GF-D8 (cell line): Measurements from ENCODE around the gene NFILZ.
"Not testable (repeated sequence)": the region's sequence is repeated elsewhere in the genome, so short reads cannot be mapped to it uniquely, and the experiment has no call there.

Source experiments
- DNase-seq: peaks from one replicate; lab custom pipeline; 2025; lab: John Stamatoyannopoulos, UW

The NFILZ gene

DNA sequence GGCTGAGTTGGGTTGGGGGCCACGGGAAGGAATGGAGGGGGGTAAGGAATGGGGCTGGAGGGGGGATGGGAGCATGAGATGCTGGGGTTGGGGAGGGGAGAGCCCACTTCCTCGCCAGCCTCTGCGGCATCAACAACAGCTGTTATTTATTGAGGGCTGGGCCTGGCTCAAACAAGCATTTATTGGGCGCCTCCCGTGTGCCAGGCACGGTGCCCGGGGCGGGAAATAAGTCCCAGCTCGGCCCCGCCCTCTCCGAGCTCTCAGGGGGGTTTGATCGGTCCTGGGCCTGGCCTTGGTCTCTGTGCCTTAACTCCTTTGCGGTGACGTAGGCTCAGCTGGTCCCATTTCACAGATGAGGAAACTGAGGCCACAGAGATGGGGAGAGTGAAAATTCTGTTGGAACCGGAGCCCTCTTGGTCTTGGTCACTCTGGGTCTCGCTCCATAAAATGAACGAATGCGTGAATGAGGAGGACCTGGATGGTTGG, 19.0 kb upstream of the NFILZ start:
- no peak for DNase-seq

DNA sequence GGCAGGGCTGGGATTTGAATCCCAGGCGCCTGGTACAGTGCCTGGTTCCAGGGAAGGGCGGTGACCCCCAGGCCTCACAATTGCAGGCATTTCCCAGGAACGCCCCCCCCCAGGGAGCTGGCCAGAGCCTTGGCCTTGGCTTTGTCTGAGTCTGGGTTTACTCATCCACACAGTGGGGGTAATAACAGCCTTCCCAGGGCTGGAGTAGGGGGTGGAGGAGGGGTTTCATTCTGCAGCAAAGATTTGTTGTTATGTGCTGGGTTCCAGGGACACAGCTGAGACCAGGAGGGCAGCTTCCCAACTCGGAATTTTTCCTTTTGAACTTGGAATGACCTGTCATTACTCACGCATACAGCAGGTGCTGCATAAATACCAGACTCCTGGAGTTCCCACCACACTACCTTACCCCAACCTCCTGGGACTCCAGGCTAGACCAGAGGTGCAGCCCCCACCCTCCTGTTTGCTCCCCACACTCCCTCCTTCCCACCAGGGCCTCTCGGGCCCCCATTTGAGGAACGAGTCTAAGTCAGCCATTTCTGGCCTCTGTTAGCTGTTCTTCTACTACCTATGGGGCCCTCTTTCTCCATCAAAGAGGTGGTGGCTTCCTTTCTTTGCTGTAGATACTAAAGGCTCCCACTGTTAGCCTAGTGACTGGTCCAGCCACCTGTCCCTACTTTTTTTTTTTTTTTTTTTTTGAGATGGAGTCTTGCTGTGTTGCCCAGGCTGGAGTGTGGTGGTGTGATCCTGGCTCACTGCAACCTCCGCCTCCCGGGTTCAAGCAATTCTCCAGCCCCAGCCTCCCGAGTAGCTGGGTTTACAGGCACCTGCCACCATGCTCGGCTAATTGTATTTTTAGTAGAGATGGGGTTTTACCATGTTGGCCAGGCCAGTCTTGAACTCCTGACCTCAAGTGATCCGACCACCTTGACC, 18.3 kb upstream of the NFILZ start:
- DNase-seq: no peak

DNA sequence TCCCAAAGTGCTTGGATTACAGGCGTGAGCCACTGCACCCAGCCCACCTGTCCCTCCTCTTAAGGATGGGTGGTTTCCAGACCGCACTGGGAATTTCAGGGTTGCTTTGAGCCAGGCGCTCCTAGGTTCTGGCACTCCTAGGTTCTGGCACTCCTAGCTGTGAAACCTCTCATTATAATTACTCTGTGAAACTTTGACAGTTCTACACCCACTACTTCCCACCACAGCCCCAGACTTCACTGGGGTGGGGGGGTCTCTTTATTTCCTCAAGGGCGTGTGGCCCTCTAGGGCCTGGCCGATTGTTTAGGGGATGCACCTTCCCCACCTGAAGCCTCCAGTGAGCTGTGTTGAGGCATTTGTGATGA, 17.6 kb upstream of the NFILZ start:
- no peak for DNase-seq

DNA sequence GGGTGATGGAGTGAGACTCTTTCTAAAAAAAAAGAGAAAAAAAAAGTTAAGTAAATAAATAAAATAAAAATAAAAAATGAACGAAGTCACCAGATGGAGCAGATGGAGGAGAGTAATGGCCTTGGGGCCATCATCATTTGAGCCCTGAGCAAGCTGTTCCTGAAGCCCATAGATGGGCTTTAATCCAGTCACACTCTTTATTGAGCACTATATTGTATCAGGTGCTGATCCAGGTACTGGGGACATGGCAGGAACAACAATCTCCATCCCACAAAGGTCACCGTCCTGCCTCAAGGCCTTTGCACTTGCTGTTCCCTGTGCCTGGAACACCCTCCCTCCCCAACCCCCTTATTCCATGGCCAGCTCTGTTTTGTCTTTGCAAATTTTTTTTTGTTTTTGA, 16.0 kb upstream of the NFILZ start:
- no peak for DNase-seq

DNA sequence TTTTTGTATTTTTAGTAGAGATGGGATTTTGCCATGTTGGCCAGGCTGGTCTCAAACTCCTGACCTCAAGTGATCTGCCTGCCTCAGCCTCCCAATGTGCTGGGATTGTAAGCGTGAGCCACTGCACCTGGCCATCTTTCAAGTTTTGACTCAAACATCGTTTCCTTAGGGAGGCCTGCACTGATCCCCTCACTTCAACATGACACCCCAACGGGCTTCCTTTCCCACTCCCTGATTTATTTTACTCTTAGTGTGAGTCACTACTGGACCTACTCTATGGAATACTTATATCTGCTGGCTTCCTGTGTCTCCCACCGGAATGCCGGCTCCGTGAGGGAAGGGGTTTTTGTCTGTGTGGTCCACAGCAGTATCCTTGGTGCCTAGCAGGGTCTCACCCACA, 15.4 kb upstream of the NFILZ start:
- DNase-seq: no peak

DNA sequence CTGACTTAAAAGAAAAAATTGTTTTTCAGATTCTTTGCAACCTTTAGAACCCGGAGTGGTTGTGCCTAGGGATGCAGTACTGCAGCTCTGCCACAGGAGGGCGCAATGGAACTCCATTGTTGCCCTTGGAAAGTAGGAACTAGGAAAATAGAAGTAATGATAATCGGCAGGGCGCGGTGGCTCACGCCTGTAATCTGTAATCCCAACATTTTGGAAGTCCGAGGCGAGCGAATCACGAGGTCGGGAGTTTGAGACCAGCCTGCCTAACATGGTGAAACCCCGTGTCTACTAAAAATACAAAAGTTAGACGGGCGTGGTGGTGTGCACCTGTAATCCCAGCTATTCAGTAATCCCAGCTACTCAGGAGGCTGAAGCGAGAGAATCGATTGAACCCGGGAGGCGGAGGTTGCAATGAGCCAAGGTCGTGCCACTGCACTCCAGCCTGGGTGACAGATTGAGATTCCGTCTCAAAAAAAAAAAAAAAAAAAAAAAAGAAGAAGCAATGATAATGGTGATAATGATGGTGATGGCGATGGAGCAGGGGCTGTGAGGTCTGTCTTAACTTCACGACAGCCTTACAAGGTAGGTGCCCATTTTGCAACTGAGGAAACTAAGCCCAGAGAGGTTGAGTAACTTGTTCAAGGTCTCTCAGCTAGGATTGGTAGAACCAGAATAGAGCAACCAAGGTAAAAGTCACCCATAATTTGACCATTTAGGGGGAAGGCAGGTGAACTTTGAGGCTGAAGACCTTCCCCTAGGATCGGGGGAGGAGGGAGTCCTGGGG, 14.4 kb upstream of the NFILZ start:
- DNase-seq: peak; percentile 9

DNA sequence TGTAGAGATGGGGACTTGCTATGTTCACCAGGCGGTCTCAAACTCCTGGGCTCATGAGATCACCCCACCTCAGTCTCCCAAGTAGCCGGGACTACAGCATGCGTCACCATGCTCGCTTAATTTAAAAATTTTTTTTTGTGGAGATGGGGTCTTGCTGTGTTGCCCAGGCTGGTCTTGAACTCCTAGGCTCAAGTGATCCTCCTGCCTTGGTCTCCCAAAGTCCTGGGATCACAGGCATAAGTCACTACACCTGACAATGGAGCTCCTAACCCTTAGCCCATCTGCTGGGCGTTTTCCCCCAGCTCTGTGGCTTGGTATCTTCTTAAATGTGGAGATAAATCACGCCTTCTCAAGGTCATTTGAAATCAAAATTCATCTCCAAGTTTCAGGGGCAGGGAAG, 13.6 kb upstream of the NFILZ start:
- no peak for DNase-seq

DNA sequence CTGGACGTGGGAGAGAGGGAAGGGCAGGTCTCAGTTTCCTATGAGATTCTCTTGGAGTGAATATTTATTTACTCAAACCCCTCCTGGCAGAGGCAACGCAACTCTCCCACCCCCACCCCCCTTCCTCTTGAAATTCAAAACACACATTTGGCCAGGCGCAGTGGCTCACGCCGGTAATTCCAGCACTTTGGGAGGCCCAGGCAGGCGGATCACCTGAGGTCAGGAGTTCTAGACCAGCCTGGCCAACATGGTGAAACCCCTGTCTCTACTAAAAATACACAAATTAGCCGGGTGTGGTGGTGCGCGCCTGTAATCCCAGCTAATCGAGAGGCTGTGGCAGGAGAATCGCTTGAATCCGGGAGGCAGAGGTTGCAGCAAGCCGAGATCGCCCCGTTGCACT, 13.1 kb upstream of the NFILZ start:
- not testable (repeated sequence) for DNase-seq

DNA sequence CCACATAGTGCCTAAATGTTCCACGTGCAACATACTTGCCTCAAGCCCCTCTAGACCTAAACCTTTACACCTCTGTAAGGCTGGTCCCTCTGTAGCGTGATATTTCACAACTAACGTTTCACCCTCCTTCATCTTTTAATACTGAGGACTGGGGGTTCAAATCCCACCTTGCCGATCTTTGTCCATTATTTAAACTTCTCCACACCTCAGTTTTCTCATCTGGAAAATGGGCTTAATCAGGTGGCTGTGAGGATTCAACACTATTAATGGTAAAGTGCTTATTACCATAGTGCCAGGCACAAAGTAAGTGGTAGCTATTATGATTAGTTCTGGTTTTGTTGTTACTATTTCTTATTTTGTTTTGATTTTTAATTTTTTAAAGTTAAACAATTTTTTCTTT, 12.4 kb upstream of the NFILZ start:
- no peak for DNase-seq

DNA sequence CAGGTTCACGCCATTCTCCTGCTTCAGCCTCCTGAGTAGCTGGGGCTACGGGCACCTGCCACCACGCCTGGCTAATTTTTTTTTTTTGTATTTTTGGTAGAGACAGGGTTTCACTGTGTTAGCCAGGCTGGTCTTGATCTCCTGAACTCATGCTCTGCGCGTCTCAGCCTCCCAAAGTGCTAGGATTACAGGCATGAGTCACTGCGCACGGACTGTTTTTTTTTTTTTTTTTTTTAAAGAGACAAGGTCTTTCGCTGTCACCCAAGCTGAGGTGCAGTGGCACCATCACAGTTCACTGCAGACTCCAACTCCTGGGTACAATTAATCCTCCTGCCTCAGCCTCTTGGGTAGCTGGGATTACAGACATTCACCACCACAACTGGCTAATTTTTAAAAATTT, 11.7 kb upstream of the NFILZ start:
- no peak for DNase-seq

DNA sequence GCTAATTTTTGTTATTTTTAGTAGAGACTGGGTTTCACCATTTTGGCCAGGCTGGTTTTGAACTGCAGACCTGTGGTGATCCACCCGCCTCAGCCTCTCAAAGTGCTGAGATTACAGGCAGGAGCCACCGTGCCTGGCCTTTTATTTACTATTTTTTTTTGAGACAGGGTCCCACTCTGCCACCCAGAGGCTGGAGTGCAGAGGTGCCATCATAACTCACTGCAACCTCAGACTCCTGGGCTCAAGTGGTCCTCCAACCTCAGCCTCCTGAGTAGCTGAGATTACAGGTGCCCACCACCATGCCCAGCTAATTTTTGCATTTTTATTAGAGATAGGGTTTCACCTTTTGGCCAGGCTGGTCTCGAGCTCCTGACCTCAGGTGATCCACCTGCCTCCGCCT, 7.5 kb upstream of the NFILZ start:
- DNase-seq: not testable (repeated sequence)

DNA sequence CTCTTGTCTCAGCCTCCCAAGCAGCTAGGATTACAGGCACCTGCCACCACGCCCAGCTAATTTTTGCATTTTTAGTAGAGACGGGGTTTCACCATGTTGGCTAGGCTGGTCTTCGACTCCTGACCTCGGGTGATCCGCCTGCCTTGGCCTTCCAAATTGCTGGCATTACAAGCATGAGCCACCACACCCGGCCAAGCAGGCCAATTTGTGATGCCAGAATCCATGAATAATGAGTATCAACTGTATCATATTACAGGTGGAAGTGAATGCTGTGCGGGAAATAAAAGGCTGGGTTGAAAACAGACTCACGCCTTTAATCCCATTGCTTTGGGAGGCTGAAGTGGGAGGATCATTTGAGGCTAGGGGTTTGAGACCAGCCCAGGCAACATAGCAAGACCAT, 3.6 kb upstream of the NFILZ start:
- DNase-seq: no peak

DNA sequence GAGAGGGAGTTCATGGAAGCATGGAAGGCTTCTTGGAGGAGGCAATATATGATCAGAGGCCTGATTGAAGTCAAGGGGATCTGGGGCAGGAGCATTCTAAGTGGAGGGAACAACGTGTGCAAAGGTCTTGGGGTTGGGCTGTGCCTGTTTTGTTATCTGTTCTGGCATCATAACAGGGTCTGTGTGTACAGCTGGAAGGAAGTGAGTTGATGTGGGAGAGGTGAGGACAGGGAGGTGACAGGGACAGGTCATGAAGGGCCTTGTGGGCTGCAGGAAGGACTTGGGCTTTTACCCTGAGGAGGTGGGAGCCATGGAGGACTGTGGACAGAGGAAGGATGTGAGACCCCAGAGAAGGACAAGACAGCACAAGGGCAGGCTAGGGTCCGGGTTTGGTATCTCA, 1.2 kb upstream of the NFILZ start:
- no peak for DNase-seq

DNA sequence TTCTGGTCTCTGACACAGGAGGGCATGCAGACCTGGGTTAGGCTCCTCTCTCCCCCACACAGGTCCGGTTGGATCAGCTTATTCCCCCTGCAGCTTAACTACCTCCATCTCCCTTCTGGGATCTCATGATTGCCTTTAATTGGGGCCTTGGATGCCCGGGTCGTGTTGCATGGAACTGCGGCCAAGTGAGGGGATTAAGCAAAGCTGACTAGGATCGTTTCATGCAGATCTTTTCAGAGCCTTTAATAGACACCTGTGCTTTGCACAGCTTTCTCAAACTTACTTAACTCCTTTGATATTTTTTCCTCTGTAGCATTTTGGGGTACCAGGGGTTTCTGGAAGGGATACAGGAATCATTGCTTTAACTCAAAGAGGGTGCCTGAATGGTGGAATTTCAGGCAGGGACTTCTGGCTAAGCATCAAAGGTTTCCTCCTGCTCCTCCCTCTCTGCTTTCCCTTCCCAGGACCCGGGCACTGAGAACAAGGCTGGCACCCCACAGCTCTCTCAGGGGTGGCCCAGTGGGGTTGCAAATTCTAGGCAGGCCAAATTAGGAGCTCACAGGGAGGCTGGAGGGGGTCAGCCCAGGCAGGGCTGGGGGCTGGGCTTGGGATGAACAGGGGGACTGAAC, 477 bp downstream of the NFILZ start:
- no peak for DNase-seq

DNA sequence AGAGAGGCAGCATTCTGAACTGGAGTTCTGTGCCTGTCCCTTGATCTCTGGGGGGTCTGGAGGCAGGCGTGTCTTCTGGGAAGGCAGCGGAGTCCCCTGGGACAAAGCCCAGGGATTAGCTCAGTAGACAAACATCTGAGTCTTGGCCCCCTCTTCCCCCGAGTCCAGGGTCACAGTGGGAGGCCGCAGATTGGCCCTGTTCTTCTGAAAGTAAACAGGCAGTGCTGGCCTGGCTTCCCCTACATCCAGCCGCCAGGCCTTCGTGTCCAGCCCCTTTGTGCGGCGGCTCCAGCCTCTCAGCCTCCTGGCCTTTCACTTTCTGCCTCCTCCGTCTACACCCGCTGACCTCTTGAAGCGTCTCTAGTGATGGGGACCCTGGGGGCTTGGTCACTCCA, 989 bp downstream of the NFILZ start:
- DNase-seq: no peak

DNA sequence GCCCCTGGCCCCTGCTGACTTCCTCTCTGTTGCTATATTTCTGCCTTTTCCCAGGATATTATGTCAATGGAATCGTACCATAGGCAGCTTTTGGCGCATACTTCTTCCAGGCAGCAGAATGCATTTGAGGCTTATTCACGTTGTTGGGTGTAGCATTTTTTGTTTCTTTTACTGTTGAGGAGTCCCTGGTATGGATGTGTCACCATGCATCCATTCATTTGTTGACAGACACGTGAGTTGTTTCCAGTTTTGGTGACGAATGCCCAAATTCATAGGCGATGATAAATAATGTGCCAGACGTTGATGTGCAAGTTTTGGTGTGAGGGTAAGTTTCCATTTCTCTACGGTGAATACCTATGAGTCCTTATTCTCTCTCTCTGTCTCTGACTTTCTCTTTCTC, 5.0 kb downstream of the NFILZ start:
- no peak for DNase-seq

DNA sequence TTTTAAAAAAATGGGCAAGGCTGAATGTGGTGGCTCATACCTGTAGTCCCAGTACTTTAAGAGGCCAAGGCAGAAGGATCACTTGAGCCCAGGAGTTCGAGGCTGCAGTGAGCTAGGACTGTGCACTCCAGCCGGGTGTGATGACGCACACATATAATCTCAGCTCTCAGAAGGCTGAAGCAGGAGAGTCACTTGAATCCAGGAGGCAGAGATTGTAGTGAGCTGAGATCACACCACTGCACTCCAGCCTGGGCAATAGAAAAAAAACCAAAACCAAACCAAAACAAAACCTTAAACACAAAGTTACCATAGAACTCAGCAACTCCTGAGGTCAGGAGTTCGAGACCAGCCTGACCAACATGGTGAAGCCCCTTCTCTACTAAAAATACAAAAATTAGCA, 6.6 kb downstream of the NFILZ start:
- not testable (repeated sequence) for DNase-seq

DNA sequence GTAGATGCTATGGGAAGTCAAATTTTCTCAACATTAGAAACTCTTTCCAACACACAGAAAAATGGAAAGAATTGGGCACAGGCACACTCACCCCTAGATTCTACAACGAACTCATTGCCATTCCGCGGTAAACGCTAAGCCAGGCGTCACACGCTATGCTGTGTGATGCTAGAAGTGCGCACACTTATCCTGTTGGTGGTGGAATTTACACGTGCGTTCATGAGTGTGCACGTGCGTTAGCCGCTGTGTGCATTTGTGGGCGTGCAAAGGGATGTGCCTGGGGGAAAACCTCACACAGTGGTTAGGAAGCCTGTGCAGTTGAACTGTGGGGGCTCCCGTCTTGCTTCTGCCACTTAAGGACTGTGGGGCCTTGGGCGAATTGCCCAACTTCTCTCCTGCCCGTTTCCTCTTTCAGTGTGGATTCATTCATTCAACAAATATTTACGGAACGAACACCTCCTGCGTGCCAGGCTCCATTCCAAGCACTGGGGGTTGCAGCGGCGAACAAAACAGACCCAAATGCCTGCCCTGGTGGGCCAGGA, 7.7 kb downstream of the NFILZ start:
- DNase-seq: peak; percentile 40

DNA sequence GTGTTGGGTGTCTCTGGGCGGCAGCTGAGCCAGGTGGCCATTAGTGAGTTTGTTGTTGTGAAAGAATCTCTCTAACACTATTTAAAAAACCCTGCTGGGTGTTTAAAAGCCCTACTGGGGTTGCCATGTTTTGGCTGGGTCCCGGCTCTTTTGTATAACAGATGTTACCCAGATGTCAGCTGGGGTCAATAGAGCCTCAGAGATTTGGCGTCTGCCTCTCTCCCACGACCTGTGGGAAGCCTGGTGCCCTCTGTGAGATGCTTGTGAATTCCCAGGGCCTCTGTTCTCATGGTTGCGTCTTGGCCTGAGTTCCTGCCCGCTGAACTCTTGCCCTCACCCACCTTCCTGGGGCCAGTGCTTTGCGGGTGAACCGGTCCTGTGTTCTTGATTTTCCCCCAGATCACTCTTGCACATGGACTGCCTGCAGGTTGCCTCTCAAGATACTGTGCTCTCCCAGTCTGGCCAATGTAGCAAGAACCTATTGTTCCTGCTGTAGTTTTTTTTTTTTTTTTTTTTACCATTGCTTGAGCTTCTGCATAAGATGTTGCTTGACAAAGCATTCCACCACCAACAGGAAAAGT, 9.5 kb downstream of the NFILZ start:
- DNase-seq: no peak

DNA sequence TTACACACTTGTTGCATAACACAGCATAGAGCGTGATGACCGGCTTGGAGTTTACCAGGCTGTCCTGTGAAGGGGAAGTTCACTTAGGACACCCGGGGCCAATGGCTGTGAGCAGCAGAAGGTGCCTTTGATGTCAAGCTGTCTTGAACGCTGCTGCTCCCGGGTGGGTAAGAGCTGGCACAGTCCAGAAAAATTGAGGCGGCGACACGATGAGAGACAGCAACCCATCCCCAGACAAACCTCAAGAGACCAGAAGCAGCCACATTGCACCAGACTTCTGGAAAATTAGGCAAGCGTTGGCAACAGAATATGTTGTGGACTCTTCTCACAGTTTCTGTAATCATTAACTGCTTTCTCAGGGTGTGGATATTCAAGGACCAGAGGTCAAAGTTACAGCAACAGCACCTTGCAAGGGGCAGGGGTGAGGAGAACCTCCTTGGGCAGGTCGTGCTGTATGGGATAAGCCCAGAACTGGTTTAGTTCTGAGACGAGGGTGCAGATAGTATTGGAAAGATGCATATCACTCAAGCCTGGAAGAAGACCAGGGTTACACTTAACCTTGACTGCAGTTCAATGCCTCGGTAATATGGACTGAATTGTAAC, 10.1 kb downstream of the NFILZ start:
- peak; percentile 88 for DNase-seq

DNA sequence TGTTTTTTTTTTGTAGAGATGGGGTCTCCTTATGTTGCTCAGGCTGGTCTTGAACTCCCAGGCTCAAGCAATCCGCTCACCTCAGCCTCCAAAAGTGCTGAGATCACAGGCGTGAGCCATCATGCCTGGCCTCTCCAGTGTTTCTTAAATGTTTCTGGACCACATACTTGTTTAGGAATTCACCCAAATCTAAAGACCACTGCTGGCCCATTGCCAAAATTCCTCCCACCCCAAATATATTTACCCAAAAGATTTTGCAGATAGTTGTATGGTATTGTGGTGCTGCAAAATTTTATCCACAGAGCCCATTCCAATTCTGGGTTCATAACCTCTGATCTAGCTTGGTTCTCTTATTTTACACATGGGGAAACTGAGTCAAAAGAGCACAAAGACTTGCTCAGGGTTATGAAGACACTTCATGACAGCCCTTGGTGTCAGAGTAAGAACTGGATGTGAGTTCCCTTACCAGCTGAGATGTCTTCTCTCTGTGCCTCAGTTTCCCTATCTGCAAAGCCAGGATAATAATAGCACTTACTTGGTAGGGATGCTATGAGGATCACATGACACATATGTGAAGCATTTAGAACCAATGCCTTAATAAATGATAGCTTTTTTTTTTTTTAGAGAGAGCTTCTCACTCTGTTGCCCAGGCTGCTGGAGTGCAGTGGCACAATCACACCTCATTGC, 10.9 kb downstream of the NFILZ start:
- DNase-seq: no peak
